H4 (cell line): ENCODE data around the gene OTOL1. TPM values are rescaled to one million over a fixed set of nuclear protein-coding genes. Genes with fewer than 3 reads are reported as not detected.
A peak's percentile ranks its signal among the peaks of the same experiment; 100 is the strongest.
"Not testable (repeated sequence)": the region's sequence is repeated elsewhere in the genome, so short reads cannot be mapped to it uniquely, and the experiment has no call there.

Source experiments
- DNase-seq: peaks from one replicate; pipeline ENCODE4 v3.0.0-alpha.2; 2015; ENCODE audit warnings: low spot score
- total RNA-seq: library from RNA; depleted of rRNA; stranded (reverse); fragments of >200 nt; shearing (Covaris generic); gene quantifications from 2 replicates; pipeline ENCODE4 v1.2.3, GENCODE V29; 2014; rRNA removed

Gene OTOL1
- total RNA-seq, result not detected in 2 replicates

DNA sequence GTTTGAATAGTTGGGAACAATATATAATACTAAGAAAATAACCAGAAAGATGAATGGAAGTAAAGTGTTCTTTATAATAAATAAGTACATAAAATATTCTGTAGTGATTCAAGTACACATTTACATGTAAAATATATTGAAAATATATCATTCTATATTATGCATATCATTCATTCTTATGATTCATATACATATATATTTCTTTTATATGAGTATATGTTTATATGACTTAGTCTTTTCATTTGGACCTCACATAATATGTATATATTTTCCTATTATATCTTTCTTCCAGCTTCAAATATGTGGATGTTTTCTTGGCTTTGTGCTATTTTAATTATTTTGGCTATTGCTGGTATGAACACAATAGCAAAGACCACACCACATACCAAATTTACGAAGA is at the start of gene OTOL1:
TSS of gene OTOL1 (plus strand) at position 301 of the 400 bp plus-strand sequence. CDS start at position 301, 0 bp downstream.
- no peak for DNase-seq

DNA sequence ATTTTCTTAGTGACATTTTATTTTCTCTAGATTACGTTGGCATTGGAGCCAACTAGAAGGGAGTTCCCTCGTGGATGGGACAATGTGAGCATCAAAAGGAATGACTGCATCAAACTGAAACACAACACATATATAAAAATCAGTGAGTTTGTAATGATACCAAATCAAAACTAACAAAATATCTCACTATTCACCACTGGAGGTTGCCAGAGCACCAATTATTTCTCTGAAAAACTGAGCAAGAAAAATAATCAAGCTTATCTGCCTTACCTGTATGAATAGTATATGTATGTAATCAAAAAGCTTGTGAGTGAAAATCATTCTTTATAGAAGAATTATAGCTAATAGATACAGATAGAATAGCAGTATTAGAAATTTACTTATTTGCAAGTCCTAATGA is 46.8 kb upstream of the OTOL1 start:
- DNase-seq, result no peak

DNA sequence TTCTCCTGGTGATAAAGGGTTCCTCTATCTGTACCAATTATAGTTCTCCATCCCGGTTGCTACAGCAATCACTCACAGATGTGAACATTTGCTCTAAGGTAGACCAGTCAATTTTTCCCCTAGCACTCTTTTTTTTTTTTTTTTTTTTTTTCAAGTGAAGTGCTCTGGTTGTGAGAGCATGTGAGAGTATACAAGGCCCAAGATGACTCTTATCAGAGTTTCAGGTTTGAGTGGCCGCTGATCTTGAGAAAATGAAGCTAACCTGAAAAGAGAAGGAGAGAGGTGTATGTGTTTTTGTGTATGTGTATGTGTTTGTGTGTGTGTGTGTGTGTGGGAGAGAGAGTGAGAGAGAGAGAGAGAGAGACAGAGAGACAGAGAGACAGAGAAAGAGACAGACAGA is 44.4 kb upstream of the OTOL1 start:
- no peak for DNase-seq

DNA sequence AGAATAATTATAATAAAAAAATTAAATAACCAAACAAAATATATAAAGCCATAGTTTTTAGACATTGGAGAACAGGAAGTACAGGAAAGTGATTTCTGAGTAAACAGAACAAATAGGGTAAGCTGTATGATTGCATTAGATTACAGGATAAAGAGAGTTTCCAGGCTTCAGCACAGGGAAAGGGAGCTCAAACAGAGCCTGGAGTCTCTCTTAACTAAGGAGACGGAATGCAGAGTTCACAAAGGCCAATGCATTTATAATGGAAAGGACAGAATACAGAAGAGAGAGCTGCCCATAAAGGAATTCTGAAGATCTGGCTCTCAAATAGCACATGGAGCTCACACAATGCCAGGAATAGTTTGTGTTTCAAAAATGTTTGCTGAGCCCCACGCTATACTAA is 42.0 kb upstream of the OTOL1 start:
- DNase-seq, result no peak

DNA sequence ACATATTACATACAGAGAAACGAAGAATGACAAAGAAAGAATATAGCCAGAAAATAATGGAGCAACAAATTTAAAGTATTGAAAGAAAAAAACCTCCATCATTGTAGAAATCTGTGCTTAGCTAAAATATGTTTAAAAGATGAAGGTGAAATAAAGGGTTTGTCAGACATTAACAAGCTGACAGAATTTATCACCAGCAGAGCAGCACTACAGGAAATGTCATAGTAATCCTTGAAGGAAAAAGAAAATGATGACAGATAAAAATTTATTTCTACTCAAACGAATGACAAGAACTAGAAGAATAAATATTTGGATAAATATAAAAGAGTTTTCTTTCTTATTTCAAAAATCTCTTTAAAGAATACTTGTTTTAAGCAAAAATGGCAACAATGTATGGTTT is 40.6 kb upstream of the OTOL1 start:
- DNase-seq, result no peak

DNA sequence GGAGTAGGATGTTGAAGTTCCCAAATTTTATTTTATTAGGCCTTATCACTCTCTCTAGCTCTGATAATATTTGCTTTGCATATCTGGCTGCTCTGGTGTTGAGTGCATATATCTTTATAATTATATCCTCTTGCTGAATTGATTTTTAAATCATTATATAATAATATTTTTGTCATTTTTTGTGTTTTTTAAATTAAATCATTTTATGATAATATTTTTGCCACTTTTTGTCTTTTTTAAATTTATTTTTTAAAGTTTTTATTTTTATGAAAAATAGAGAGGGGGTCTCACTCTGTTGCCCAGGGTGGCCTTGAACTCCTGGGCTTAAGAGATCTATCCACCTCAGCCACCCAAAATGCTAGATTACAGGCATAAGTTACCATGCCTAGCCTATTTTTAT is 34.5 kb upstream of the OTOL1 start:
- no peak for DNase-seq

DNA sequence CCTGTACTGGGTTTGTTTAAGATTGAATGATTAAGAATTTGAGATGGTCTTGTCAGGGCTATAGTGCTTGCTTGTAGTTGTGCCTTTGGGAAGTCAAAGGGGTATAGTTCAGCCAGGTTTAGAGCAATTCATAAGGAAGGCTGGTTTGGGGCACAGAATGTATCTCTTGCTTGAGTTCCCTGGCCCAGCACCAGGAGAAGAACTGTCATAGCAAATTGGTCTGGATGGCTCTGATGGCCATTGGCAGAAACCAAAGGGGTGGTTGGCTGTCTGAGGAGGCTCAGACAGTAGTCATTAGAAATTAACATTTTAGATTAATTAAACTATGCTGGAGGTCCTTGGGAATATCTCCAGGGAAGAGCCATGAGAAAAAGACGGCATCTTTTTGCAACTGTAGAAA is 25.4 kb upstream of the OTOL1 start:
- no peak for DNase-seq

DNA sequence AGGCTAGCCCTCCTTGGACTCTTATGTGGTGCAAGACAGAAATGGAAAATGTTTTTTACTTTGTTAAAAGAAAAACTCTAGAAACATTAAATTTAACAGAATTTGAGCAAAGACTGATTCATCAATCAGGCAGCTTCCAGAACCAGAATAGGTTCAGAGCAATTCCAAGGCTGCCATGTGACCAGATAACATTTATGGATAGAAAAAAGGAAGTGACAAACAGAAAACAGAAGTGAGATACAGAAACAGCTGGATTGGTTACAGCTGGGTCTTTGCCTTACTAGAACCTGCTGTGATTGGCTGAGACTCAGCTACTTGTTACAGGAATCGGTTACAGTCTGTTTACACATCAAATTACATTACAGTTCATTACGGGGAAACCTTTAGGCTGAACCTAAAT is 22.5 kb upstream of the OTOL1 start:
- DNase-seq, result no peak

DNA sequence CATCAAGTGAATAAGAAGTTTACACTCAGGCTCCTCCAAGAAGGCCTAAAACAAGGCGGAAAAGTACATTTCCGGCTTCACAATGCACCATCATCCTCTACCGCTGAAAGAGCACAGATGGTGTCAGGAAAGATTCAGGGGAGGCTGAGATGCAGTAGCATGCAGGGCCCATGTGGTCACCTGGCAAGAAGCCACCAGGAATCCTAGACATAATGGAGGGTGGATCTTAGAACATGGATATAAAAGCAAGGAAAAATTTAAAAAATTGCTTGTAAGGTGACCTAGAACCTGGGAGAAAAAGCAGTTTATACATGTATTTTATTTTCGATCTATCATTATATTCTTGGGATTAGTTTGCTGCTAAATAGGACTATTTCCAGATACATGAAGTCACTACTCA is 21.9 kb upstream of the OTOL1 start:
- DNase-seq, result no peak

DNA sequence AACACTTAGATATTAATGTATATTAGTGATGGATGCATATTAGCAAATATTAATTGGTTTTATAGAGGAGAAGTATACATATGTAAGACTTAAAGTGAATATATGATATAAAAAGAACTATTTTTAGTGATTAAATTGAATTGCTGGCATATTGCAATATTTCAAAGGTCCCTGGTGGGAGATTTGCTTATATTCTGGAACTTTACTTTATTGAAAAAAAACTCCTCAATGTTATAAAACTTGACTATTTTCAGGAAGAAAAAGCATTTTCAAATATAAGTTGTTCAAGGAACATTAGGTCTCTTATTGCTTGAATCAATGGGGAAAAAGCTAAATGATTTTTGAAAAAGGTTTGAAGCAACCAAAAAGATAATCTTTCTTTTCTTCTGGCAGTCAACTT is 21.4 kb upstream of the OTOL1 start:
- DNase-seq, result no peak

DNA sequence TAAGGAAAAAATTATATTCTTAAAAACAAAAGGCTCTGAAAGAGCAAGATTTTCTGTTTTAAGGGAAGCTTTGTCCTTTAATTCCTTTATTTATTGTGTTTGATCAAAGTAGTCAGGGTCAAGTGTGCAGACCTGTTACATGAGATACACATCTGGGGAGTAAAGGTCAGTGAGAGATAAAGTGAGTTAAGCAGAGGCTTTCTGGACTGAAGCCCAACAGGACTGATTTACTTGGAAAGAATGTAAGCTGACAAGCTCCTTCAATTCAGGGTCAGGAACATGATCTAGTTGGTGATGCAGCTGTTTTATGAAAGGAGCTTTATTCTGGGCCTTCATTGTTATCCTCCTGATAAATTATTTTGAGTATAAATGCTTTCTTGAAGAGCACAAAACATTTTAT is 20.7 kb upstream of the OTOL1 start:
- DNase-seq, result no peak

DNA sequence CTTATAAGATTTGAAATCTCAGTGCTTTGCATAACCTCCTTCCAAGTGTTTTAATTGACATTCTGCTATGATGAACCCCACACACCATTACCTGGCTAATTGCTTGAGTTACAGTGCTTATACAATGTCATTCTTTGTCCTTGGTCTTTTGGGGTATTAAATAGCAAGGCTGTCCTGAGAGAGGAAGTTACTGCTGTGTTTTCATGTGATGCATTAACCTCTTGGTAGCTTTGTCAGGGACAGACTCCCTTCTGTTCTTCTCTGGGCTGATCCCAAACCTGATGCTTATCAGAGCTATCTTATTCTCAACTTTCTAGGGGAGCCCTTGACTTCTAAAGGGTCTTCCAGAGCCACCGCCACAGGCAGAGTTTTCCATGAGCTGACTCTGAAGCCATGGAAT is 12.4 kb upstream of the OTOL1 start:
- DNase-seq, result no peak

DNA sequence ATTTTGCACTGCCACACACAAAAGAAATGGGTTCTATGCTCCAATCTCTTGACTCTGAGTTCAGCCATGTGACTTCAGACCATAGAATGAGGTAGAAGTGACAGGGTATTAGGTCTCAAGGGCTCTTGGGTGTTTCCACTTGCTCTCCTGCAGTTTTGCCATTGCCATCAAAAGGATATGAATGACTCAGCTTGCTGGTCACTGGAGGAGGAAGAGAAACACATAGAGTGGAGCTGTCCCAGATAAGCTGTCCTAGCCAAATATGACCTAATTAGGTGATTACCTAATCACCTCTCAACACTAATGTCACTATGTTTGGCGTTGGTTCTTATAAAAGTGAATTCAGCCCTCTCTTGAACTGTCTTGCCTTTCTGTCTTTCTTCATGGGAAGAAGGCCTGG is 8.3 kb upstream of the OTOL1 start:
- DNase-seq, result peak; percentile 16

DNA sequence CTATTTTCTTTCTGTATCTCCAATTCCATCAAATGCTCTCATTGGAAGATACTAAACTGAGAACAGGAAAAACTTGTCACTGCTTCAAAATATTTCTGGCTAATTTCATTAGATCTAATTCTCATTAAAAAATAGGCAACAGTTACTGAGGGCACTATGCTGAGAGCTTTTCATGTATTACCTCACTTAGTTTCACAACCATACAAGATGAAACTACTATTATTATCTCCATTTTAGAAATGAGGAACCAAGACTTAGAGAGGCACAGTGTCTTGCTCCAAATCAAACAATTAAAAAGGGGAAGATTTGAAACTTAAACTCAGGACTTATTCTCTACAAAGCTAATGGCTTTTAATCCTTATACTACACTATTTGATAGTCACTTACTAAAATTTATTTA is 7.2 kb upstream of the OTOL1 start:
- no peak for DNase-seq

DNA sequence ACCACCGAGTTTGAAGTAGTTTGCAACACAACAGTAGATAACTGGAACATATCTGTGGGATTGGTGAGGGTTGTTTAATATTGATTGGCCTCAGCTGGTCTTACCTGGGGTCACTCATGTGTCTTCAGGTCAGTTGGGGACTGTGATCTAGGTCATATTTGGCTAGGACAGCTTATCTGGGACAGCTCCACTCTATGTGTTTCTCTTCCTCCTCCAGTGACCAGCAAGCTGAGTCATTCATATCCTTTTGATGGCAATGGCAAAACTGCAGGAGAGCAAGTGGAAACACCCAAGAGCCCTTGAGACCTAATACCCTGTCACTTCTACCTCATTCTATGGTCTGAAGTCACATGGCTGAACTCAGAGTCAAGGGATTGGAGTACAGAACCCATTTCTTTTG is 5.8 kb upstream of the OTOL1 start:
- DNase-seq, result not testable (repeated sequence)

DNA sequence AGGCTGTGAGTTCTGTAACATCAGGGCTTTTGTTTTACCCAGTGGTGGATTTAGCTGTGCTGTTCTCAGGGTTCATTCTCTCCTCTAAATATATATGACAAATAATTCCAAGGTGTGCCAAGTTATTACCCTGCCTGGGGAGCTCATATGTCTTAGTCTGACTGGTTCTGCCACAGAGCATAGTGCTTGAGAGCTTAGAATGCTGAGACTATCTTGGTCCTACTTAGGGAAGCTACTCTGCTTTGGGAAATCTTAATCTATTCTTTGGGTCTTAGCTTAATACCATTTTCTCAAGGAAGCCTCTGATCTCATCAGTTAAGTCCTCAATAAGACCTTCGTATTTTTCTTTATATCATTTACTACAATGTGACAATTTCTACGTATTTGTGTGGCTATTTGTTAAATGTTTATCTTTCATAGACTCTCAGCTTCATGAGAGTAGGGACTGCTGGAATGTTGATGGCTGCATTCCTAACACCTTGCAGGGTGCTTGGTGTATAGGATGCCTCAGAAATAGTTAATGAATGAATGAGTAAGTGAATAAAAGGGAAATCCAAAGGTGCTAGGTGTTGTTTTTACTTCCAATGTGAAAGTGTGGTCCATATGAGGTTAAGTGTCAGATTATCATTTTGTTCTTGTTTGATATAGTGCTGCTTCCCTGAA is 1.8 kb downstream of the OTOL1 start:
- no peak for DNase-seq

DNA sequence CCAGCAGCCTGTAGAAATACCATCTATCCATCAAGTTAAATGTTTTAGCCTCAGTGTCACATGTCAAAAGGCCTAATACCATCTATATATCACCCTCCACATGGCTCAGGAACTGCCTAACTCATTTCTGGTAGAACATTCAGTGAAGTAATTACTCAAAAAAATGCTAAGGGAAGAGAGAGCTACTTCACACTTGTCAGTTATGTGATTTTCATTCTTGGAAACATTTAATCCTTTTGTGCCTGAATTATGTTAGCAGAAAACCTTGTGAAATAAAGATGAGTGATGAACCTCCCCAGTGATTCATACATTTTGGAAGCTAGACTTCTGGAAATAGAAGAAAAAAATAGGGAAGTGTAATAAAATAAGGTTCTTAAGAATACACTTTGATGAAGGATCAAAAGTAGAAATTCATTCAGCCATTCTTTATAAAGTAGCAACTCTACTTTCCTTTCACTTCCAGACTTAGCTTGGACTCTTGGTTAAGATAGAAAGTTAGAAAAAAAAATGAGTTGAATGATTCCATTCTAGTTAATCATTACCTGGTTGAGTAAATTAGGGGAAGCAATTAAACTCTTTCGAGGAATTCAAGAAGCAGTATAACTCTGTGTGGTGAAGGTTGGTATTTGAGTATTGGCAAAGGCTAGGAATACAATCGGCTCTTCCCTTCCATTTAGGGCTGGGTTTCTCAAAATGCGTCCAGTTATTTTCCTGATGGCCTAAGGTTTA is 3.6 kb downstream of the OTOL1 start:
- no peak for DNase-seq

DNA sequence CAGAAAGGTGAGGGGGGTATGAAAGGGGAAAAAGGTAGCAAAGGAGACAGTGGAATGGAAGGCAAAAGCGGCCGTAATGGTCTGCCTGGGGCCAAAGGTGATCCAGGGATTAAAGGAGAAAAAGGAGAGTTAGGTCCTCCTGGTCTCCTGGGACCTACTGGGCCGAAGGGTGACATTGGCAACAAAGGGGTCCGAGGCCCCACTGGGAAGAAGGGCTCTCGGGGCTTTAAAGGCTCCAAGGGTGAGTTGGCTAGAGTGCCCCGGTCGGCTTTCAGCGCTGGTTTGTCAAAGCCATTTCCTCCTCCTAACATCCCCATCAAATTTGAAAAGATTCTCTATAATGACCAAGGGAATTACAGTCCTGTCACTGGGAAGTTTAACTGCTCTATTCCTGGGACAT is 6.7 kb downstream of the OTOL1 start:
- DNase-seq, result no peak

DNA sequence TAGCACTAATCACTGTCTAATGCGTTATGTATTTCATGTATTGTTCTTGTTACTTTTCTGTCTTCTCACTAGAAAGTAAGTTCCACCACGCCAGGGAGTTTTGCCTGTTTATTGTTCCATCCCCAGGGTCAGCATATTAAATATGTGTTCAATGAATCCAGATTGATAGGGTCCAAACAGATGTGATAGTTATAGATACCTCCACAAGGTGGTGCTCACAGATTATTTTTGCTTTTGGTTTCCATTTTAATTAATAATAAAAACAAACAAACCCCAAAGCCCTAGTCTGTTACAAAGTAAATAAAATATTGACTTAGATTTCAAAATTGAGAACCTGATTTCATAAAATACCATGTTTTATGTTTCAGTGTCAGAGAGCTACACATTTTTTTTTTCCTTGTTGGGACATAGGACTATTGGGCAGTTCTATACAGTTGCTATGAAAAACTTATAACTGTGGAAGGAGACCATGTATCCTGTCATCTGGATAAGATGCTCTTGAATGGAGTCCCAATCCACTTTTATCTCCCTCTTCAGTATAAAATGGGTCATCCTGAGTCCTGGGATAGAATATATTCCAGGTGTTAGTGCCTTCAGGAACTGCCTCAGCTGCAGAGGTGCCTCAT is 12.4 kb downstream of the OTOL1 start:
- DNase-seq, result no peak

DNA sequence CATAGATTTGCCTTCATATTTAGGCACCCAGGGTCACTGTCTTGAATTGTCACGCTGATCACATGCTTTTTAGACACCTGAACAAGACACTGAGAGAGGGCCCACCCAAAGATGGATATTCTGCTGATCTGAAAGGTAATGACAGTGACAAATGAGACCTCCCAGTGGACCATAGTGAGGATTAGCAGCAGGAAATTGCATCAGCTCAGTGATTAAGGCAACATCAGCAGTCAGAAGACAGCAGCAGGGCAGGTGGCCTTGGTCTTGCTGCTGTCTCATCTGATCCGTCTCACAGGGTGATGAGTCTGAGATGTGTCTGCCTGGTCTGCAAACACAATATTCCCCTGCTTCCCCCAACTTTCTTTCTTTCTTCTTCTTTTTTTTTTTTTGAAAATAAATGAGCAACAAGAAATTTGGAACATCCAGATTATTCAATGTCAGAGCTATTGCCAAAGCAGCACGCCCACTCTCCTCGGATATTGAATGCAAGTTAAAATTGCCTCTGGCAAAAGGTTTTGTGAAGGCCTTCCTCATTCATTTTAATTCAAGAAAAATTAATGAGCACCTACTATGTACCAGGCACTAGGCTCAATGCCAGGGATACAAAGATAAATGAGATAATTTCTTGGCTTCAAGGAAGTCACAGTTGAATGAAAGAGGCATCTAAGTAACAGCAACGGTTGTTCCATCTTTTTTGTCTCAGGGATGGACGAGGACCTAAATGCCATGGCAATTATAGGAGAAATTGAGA is 14.1 kb downstream of the OTOL1 start:
- no peak for DNase-seq

DNA sequence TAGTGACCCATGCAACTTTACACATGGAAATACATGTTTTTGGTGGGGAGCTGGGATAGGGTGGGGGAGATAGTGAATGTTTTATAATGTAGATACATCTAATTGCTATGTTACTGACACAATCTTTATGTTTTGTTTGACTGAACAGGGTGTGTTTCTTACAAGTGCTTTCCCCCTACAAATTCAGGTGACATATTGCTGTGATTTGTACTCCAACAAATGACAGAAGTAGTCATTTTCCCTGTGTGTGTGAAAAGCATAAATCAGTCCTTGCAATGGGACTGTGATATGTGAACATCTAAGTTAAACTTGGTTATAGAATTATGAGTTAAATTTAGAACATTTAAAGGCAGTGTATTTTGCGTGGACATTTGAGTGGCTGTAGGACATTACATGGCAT is 27.3 kb downstream of the OTOL1 start:
- DNase-seq, result no peak

DNA sequence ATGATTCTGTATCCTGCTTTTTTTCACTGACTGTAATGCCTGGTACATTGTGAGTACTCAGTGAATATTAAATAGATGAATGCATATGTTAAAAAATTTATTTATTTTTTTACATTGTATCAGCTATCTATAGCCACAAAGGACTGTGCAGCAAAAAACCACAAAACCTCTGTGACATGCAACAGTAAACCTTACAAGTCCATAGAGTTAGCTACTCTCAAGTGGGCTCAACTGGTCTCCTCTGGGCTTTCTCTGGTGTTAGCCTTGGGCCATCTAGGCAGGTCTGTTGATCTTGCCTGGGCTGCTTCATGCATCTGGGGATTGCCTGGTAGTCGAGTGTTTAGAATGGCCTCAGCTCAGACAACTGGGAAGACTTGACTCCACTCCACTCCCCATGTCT is 35.3 kb downstream of the OTOL1 start:
- DNase-seq, result no peak

DNA sequence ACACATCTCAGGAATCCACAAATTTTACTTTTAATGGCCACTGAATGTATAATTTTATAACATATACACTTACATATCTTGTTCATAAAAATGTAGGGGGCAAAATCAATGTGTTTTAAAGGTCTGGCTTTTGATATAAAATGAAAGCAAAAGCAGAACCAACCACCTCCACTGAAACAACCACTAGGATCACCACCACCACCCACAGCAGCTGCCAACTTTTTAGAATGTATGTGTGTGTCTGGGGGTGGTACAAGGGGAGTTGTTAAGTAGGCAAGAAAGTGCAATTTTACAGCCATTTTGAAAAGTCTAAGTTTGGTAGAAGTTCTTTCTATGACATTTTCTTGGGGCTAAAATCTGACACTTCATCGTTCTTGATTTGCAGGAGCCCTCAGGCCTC is 44.0 kb downstream of the OTOL1 start:
- DNase-seq, result no peak
